Activated T-helper 1 cell treated with anti-CD3 and anti-CD28 coated beads, Interleukin-2, amount 50 U/mL, for 16 hours (primary cell): ENCODE results near the gene PSMB11.
"Not testable (repeated sequence)": the region's sequence is repeated elsewhere in the genome, so short reads cannot be mapped to it uniquely, and the experiment has no call there.

ENCODE experiments used
- DNase-seq, 2 donors: peaks; one replicate each; pipeline ENCODE4 v3.0.0-alpha.2; 2020; ENCODE audit warnings: low read depth in 1 of 2, low spot score in 1 of 2

Gene PSMB11

DNA sequence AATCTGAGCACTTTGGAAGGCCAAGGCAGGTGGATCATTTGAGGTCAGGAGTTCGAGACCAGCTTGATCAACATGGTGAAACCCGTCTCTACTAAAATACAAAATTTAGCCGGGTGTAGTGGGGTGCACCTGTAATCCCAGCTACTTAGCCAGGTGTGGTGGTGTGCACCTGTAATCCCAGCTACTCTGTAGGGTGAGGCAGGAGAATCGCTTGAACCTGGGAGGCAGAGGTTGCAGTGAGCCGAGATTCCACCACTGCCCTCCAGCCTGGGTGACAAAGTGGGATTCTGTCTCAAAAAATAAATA, 28.3 kb upstream of the PSMB11 start:
- not testable (repeated sequence) for DNase-seq

DNA sequence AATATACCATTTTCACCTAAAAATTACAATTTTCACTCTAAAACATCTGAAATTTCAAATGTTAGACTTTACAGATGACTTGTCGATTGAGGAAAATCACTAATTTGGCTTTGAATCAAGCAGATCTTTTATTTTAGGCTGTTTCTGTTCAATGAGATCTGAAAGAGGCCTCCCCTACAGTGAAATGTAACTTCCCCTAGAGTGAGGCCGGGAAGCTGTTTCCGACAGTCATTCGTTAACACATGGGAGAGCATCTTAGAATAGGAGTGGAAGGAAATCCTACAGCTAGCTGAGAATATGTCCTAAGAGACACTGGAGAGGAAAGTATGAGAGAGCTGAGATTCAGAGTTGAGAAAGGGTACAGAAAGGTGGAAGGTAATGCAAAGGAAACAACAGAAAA, 26.4 kb upstream of the PSMB11 start:
- DNase-seq, result no peak

DNA sequence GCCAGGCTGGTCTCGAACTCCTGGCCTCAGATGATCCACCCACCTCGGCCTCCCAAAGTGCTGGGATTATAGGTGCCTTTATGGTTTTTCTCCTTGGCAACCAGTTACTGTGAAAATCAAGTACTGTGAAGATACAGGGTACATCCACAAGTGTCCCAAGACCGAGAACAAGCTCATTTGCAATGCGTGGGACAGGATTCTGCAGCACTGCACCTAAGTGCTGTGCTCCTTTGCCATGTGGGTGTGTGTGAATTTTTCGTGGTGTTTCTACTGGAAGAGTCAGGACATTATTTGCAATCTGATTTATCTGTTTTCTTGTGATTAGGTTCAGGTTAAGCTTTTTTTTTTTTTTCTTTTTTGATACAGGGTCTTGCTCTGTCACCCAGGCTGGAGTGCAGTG, 24.9 kb upstream of the PSMB11 start:
- no peak for DNase-seq

DNA sequence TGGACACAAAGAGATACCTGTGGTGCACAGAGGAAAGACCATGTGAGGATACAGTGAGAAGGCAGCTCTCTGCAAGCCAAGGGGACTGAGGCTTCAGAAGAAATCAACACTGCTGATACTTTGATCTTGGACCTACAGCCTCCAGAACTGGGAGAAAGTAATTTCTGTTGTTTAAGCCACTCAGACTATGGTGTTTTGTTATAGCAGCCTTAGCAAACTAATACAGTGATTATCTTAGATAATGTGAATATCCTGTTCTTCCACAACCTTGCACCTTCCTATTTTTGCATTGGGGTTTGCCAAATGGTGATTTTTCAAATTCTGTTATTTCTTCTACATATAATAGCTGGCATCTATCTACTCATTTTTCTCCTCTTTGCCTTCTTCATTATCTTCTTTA, 23.9 kb upstream of the PSMB11 start:
- no peak for DNase-seq

DNA sequence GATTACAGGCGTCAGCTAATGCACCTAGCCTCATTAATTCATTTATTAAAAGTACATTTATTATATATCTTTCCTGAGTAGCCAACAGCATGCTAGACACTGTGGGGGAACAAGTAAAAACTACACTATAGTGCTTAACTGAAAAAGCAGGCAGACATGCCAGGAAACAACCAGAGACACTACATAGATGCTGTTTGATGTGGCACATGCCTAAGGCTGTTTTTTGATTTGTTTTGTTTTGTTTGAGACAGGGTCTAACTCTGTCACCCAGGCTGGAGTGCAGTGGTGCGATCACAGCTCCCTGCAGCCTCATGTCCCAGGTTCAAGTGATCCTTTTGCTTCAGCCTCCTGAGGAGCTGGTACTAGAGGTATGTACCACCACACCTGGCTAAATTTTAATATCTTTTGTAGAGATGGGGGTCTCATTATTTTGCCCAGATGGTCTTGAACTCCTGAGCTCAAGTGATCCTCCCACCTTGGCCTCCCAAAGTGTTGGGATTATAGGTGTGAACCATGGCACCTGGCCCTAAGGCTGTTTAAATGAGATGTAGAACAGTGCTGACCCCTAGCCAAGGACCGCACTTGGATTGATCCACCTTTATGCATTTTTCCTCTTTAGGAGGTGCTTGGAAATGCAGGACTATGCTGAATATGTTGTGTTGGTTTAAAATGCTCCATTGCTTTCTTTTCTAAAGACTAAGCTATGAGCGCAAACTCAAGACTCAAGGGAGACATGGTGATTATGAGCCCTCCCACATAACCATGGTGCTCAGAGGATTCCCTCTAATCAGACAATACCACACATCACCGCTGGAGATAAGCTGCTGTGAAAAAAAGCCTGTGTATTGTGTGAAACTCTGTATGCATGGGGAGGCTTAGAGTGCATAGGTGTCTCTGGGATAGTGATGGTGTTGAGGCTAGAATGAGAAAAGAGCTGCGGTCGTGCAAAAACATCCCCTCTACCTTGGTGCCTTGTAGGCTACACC, 21.6 kb upstream of the PSMB11 start:
- DNase-seq, result no peak

DNA sequence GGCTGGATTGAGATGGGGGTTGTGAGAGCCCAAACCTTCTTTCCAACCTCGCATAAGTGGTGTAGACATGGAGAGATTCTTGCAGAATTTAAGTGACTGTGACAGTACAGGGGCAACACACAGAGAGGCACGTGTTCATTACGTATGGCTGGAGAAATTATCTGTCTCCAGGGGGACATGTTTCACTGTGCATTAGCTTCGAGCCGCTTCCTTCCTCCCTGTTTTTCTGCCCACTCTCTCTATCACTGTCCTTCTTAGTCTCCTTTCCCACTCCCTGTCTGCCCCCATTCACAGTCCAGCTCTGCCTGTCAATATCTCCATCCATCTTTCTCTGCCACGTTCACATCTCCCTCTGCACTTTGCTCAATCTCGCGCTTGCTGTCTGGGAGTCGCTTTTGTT, 20.6 kb upstream of the PSMB11 start:
- no peak for DNase-seq

DNA sequence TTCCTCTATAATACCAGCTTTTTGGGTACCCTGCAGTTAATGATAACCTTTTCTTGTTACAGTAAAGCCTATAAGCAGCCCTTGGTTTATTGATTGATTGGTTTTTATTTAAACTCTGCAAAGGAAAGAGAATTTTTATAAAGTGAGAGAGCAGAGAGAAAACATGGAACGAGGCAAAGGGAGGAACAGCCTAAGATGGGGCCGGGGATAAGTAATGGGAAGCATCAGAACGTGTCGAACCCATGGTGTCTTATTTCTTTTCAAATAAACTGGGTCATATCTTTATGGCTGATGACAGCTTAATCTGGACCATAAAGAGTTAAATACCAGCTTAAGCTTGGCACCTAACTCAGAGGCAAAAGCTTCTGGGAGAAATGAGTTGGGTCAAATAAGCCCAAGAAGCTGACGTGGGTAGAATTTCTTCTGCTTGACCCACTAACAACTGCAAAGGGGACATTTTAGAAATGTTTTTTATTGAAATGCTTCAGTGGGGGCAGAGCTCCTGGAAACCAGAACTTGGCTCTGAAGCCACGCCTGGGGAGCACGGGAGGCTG, 20.0 kb upstream of the PSMB11 start:
- no peak for DNase-seq

DNA sequence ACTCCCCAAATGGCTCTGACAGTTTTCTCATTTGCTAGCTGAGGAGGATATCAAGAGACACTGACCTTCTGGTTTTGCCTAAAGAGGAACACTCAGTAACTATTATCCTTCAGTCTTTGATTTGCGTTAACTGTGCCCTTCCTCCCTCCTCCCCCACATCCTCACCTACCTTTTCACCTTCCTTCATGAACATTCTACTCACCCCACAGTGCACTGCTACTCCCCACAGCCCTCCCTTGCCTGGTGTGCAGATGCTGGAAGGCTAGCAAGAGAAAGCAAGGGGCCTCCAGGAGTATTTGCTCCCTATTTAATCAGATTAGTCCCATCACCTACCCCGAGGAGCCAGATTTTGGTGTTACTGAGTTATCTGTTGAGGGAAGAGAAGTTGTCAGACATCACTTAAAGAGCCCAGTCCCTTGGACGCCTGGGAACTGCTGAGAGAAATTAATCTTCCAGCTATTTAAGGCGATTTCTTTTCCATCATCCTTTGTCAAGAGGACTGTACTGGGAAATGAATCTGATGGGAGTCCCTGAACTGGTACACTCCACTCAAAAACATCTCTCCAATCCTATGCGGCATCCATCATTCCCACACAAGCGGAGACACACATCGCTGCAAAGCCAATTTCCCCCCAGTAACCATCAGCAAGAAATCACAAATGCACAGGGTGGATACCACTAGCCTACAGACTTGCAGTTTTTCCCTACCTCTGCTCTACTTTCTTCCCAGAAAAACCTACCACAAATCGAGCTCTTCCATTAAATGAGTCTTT, 18.8 kb upstream of the PSMB11 start:
- DNase-seq, result no peak

DNA sequence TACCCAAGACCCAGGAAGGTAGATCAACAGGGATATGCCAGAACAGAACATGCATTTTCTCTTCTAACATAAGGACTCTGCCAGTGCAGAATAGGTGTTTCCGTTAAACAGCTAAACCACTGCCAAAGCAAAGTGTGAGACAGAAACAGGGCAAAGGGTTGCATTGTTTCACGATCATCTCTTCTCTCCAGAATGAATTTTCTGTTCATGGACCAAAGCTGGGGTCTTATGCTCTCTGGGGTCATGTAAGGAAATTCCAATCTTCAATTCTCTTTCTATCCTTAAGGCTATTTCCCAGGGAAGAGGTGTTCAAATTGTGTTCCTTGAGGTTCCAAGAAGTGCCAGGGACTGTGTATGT, 18.2 kb upstream of the PSMB11 start:
- DNase-seq, result no peak

DNA sequence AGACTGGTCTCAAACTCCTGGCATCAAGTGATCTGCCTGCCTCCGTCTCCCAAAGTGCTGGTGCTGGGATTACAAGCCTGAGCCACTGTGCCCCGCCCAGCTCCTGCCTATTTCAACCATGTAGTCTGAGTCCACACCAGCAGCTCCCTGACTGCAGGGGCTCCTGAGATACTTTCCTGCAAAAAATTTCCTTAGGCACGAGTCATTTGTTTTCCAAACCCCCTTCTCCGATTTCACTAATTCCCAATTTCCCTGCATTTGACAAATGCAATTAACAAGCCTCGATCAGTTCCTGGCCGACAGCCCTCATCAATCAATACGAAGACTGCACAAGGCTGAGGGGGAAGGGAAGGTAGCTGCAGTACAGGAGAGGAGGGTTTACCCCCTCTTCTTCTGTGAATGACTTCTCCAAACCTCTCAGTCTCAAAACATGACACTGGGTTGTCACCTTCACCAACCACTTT, 17.4 kb upstream of the PSMB11 start:
- DNase-seq, result no peak

DNA sequence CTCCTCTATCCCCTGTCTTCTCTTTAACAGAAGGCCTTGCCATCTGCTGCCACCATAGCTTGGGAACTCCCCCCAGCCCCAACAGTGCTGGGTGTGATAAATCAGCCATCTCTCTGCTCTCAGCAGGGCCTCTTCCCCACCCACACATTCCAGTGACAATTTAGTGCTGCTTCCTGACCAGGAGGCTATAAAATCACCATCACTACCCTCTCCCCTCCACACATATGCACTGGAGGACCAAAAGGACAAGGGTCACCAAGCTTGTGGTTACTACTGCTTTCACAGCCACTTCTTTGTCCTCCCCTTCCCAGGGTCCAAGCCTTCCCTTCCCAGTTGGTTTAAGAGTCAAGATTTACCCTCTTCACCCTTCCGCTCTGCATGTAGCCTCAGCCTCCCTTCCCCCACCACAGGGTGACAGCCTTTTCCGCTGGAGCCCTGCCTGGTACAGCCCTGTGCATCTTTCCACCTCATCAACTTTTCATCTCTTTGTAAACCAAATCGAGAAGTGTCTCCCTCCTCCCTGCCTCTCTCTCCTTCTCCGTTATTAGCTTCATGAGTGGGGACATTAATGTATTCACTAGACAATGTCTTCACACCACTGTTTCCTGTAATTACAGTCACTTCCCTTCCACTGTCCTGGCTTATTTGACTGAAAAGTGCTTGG, 16.7 kb upstream of the PSMB11 start:
- no peak for DNase-seq

DNA sequence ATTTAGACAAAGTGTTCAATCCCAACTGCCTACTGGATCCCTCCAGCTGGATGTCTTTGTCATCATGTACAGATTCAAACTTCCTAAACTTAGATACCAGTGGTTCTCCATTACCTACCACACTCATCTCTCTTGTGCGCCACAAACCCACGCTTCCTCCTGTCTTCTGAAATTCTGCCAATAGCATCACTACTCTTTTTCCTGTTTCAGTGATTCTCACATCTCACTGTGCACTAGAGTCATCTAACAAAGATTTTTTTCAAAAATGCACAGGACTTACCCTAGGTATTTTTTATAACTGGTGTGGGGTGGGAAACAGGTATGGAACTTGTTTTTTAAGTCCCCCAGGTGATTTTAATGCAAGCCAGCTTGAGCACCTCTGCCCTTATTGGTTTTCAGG, 13.2 kb upstream of the PSMB11 start:
- DNase-seq, result no peak

DNA sequence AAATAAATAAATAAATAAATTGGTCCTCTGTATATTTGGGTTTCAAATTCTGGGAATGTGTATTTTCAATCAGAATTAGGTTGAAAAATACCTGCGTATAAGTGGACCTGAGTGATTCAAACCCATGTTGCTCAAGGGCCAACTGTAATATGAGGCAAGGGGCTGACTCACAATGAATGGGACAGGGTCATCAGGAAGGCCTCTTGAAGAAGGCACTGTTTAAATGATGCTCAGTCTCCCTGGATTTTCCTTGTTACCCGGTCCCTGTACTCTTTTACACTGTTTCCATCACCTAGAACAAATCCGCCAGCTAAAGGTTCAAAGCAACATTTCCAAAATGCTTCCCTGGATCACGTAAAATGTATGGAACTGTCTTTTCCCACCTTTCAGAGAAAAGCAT, 11.1 kb upstream of the PSMB11 start:
- no peak for DNase-seq

DNA sequence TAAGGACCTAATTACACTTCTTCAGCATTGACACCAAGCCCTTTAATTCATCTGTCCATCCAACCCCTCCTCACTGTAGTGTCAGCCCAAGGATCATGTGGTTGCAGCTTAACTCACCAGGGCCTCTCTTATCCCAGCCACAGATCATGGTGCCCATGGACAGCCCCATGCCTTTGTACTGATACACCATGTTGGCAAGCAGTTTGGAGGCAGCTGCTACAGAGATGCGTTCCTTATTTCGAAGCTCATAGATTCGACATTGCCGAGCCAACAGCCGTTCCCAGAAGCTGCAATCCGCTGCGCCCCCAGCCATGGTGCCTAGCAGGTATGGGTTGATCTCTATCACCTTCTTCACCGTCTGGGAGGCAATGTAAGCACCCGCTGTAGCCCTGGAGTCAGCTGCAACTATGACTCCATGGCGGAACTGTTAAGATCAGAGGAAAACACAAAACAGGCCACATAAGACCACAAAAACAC, 8.7 kb upstream of the PSMB11 start:
- no peak for DNase-seq

DNA sequence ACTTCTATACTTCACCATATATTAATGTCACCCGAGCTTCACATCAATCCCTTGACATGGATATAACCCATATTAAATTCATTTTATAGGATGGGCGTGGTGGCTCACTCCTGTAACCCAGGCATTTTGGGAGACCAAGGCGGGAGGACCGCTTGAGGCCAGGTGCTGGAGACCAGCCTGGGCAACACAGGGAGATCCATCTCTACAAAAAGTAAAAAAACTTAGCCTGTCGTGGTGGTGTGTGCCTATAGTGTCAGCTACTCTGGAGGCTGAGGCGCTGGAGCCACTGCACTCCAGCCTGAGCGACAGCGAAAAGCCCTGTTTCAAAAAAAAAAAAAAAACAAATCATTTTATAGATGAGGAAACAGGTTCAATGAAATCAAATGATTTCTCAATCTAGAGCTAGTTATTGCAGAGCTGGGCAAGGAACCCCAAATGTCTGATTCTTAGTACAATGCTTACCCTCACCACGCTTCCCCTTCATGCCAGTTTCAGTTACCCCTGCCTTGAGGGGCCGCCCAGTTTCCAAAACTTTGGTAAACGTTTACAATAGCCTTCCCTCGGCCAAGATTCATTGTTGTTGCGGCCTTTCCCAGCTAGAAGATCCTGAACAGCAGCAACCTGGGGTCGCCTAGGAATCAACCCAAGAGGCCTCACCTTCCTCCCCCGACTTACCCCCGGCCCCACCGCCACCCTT, 8.1 kb upstream of the PSMB11 start:
- no peak for DNase-seq

DNA sequence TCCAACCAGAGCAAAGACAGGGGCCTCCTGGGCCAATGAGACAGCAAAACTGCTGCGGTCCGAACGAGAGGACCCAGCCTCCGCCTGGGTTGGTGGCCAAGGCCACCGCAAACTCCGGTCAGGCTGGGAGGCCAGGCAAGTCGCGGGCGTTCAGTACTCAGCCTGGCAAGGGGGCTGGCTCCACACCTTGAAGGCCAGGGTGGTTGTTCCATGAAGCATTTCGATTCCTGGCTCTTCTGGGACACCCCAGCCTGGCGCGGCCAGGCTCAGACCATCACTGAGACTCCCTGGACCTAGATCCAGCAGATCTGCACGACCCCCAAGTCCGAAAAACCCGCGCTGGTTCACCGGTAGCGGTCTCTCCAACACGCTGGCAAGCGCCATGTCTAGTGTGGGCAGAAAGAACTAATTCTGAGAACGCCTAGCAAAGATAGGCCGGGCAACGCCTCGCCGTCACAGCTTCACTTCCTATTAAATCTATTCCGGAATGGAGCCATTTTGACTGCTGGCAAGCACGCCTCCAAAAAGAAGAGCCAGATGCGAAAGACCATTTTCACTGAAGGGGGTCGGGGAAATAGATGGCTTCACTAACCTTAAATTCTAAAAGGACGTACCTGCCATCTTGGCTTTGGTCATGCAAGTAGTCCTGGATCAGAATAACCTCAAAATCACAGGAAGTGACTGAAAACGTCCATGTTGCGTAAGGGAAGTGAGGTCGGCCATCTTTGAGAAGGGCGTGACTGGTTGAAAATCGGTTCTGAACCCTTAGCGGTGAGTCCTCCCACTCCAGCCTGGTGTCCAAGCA, 7.3 kb upstream of the PSMB11 start, which contains the start of gene PSMB5:
Gene PSMB5 (minus strand): TSS at position 403 of the 805 bp plus-strand sequence. CDS start 19 bp downstream, at position 384.
- peak; percentile 65 to 77 for DNase-seq

DNA sequence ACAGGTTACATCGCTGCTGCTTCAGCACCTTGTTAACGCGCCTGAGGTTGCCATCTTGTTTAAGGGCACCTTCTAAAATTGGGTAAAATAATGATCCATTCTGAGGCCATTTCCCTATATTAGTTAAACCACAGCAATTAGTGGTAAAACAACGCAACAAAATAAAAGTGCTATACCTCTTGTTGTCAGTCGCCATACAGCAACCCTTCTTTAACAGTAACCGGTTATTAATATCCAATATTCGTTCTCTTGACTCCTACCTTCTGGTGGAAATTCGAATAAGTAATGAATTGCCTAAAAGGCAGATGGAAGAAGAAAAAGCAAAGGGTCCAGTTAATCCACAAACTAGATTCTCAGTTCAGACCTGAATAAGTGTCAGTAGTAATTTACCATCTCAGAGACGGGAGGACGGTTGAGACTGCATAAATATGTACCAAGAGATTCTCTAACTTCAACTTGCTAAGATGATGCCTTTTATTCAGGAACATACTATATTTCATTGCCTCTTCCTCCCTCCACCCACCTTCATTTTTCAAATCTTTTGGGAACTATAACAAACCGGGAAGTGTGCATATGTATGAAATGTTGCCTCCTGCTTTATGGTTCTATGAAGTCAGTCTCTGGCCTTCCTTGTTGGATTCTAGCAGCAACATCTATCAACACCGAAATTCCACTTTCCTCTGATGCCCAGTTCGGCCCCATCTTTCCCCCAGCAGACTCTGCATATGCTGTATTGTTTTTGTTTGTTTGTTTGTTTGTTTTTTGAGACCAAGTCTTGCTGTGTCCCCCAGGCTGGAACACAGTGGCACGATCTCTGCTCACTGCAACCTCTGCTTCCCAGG, 6.5 kb upstream of the PSMB11 start:
- DNase-seq, result no peak

DNA sequence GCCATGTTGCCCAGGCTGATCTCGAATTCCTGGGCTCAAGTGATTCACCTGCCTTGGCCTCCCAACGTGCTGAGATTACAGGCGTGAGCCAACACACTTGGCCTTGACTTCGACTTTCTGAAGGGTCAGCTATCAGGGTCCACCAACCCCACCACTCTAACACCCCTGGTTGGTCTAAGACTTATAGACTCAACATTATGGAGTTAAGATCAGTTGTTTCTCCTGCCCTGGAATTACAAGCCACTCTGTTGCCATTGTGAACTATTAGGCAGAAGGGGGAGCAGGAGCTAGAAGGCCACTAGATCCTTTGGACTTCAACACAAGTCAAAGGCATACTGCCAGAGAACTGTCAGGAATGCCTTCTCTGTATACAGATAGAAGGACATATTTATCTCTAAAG, 1.9 kb upstream of the PSMB11 start:
- no peak for DNase-seq

DNA sequence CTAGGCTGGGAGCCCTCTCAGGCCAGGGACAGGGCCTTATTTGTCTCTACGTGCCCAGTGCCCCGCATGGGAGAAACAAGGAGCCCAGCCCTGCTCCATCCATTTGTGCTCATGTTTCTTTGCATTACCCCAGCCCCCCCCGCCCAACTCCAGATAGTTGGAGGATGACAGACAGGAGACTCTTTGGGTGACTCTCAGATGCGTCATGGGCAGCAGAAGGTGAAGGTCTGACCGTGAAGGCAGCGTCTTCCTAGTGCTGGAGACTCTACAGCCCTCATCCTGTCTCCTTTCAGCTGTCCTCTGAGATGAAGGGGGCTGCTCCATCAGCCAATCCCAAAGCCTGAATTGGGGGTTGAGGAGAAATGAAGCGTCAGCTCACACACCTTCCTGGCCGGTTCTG, 283 bp upstream of the PSMB11 start:
- DNase-seq, result no peak
